ENCODE measurements around the gene KRTAP5-10. TPM values are rescaled to one million over a fixed set of nuclear protein-coding genes. Genes with fewer than 3 reads are reported as not detected.
"Not testable (repeated sequence)": the region's sequence is repeated elsewhere in the genome, so short reads cannot be mapped to it uniquely, and the experiment has no call there.

Gene KRTAP5-10
- total RNA-seq, 4 donors from 2014 or later: not detected

- ATAC-seq (ENCODE audit: low FRiP score); DNase-seq (ENCODE audit: low spot score): not testable (repeated sequence)
Measured at GRCh38 chr11:71611218-71611910, 46.0 kb downstream of the KRTAP5-10 start.

- ATAC-seq (ENCODE audit: low FRiP score); DNase-seq (ENCODE audit: low spot score): not testable (repeated sequence)
Measured at GRCh38 chr11:71613931-71614330, 48.6 kb downstream of the KRTAP5-10 start.

GRCh38 chr11:71614366-71614917, 49.1 kb downstream of the KRTAP5-10 start:
- ATAC-seq (ENCODE audit: low FRiP score); DNase-seq (ENCODE audit: low spot score): not testable (repeated sequence)

GRCh38 chr11:71615003-71615402, 49.6 kb downstream of the KRTAP5-10 start:
- DNase-seq (ENCODE audit: low spot score); ATAC-seq (ENCODE audit: low FRiP score): not testable (repeated sequence)

Small RNAs within 50 kb of the gene (small RNA-seq; reads per million reads assigned to genes)
- gene AP000867.1 (not detected), gene KRTAP5-14P (not detected)

Other genes starting within 250 kb of the KRTAP5-10 start
- 10 to 100 TPM; 12.9 to 76.5 (median 37.4) TPM for gene DHCR7, start 117.2 kb upstream of the KRTAP5-10 start, total RNA-seq
- 10 to 100 TPM; 42.9 to 78.2 (median 64.1) TPM for gene NADSYN1, start 112.4 kb upstream of the KRTAP5-10 start, total RNA-seq
- under 1 TPM in 1 of 4 donors, not detected in 3; 0.28 TPM for gene KRTAP5-7, start 38.3 kb upstream of the KRTAP5-10 start, total RNA-seq
- gene KRTAP5-8, start 27.5 kb upstream of the KRTAP5-10 start, total RNA-seq: not detected
- gene KRTAP5-9, start 17.1 kb upstream of the KRTAP5-10 start, total RNA-seq: under 1 TPM in 1 of 4 donors, not detected in 3; 0.37 TPM
- gene KRTAP5-11, start 17.3 kb downstream of the KRTAP5-10 start, total RNA-seq: not detected

Data from omental fat pad (tissue), 4 donors.